PC-3 (cell line): ENCODE data around the gene DDX47.

Experiments used
- EZH2 ChIP-seq: fragments of 300-600 bp; sonication (generic); IDR thresholded peaks from one replicate; pipeline ENCODE4 v1.6.1; 2017; ENCODE audit warnings: antibody characterized with exemption, mild to moderate bottlenecking, low read length; ENCODE audit not compliant: unreplicated experiment
- EZH2phosphoT487 ChIP-seq: fragments of 300-600 bp; sonication (generic); IDR thresholded peaks from 2 replicates; pipeline ENCODE4 v1.6.1; 2018; ENCODE audit warnings: mild to moderate bottlenecking, antibody characterized with exemption, low read length, borderline replicate concordance
- TF ChIP-seq, protein P1 (sequence below): fragments of 300-600 bp; sonication (generic); conservative IDR thresholded peaks from 2 replicates; pipeline ENCODE4 v1.5.1; 2017; ENCODE audit warnings: antibody characterized with exemption, low read depth, mild to moderate bottlenecking, low read length

DNA sequence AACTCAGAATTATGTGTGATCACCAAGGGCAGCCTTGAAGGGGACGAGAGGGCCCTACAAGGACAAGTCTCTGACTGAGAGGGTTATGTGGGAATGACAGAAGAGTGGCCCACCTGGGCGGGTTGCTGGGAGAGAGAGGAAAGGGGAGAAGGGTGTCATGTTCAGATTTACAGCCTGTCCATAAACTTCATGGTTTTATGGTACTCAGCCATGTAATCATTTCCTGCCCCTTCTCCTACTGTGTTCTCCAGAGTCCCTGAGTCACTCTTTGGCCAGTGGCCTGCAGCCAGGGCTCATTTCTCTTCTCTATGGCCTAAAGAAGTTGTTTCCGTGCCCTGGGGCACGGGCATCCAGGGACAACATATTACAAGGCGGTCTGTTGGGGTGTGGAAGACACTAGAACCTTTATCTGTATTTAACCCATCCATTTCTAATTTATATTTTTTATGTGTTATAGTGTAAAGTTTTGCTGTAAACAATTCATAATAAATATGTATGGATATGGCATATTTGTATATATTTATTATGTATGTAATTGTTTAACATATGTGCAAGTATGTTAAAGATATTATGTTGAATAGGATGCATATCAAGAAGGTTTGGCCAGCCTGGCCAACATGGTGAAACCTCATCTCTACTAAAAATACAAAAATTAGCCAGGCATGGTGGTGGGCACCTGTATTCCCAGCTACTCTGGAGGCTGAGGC is 26.9 kb downstream of the DDX47 start:
- TF ChIP-seq, protein P1, sequence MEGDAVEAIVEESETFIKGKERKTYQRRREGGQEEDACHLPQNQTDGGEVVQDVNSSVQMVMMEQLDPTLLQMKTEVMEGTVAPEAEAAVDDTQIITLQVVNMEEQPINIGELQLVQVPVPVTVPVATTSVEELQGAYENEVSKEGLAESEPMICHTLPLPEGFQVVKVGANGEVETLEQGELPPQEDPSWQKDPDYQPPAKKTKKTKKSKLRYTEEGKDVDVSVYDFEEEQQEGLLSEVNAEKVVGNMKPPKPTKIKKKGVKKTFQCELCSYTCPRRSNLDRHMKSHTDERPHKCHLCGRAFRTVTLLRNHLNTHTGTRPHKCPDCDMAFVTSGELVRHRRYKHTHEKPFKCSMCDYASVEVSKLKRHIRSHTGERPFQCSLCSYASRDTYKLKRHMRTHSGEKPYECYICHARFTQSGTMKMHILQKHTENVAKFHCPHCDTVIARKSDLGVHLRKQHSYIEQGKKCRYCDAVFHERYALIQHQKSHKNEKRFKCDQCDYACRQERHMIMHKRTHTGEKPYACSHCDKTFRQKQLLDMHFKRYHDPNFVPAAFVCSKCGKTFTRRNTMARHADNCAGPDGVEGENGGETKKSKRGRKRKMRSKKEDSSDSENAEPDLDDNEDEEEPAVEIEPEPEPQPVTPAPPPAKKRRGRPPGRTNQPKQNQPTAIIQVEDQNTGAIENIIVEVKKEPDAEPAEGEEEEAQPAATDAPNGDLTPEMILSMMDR = no peak
- TF ChIP-seq EZH2 = no peak
- no peak for TF ChIP-seq EZH2phosphoT487
